Measurements from ENCODE around the gene BORA. TPM values are rescaled to one million over a fixed set of nuclear protein-coding genes. Genes with fewer than 3 reads are reported as not detected.
"Not testable (repeated sequence)": the region's sequence is repeated elsewhere in the genome, so short reads cannot be mapped to it uniquely, and the experiment has no call there.

The BORA gene
- polyA plus RNA-seq, 1 experiment, result 3.1 TPM

GRCh38 chr13:72760189-72760588, 32.5 kb downstream of the BORA start:
- ChIA-PET POLR2A (no interaction called here), CTCF (no interaction called here)
- no peak for DNase-seq (ENCODE audit: low read depth, low spot score)
- no peaks in the 10 kb centered on the region for H3K9me3 ChIP-seq (ENCODE audit: control insufficient read depth, insufficient read depth, low read length)
- no peaks in the 10 kb centered on the region for H3K27me3 ChIP-seq (ENCODE audit: control insufficient read depth, insufficient read depth, low read length)
- no peak overlapping the region for H3K4me3 ChIP-seq (ENCODE audit: low read depth, low read length)
- TF ChIP-seq, protein P1, sequence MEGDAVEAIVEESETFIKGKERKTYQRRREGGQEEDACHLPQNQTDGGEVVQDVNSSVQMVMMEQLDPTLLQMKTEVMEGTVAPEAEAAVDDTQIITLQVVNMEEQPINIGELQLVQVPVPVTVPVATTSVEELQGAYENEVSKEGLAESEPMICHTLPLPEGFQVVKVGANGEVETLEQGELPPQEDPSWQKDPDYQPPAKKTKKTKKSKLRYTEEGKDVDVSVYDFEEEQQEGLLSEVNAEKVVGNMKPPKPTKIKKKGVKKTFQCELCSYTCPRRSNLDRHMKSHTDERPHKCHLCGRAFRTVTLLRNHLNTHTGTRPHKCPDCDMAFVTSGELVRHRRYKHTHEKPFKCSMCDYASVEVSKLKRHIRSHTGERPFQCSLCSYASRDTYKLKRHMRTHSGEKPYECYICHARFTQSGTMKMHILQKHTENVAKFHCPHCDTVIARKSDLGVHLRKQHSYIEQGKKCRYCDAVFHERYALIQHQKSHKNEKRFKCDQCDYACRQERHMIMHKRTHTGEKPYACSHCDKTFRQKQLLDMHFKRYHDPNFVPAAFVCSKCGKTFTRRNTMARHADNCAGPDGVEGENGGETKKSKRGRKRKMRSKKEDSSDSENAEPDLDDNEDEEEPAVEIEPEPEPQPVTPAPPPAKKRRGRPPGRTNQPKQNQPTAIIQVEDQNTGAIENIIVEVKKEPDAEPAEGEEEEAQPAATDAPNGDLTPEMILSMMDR (IDR thresholded peaks at IDR 0.05; ENCODE audit: low read depth, low read length), result no peak
- no peak overlapping the region for H3K27ac ChIP-seq (ENCODE audit: low read depth, low read length)

GRCh38 chr13:72763411-72763810, 35.7 kb downstream of the BORA start:
- H3K27ac ChIP-seq (ENCODE audit: low read depth, low read length), result no peak overlapping the region
- no peak overlapping the region for H3K4me3 ChIP-seq (ENCODE audit: low read depth, low read length)
- TF ChIP-seq, protein P1 (IDR thresholded peaks at IDR 0.05; ENCODE audit: low read depth, low read length), result no peak
- H3K27me3 ChIP-seq (ENCODE audit: control insufficient read depth, insufficient read depth, low read length), result no peaks in the 10 kb centered on the region
- no peaks in the 10 kb centered on the region for H3K9me3 ChIP-seq (ENCODE audit: control insufficient read depth, insufficient read depth, low read length)
- ChIA-PET CTCF (no interaction called here), POLR2A (no interaction called here)
- DNase-seq (ENCODE audit: low read depth, low spot score), result no peak

- DNase-seq (ENCODE audit: low read depth, low spot score), result no peak
Observed at GRCh38 chr13:72774019-72774418, 46.3 kb downstream of the BORA start.

GRCh38 chr13:72781451-72782439, 54.0 kb downstream of the BORA start, which contains the start of the genes DIS3 and PIBF1:
Gene DIS3, minus strand, starts transcription at chr13:72781900. Its CDS starts 68 bp downstream, at chr13:72781832.
Gene PIBF1, plus strand, starts transcription at chr13:72782133. Its CDS starts 1,337 bp downstream, at chr13:72783470.
- POLR2A ChIA-PET, result interaction anchor here (1.0 kb wide), 1 partner anchor 11 kb away, joined by 4 read pairs; no protein-coding TSS in a partner anchor
- peak; percentile 96 for DNase-seq (ENCODE audit: low read depth, low spot score)
- no peaks in the 10 kb centered on the region for H3K9me3 ChIP-seq (ENCODE audit: control insufficient read depth, insufficient read depth, low read length)
- TF ChIP-seq, protein P1 (IDR thresholded peaks at IDR 0.05; ENCODE audit: low read depth, low read length), result peak; percentile 18; the same call in 1 of the 2 replicates
- CTCF ChIA-PET, result interaction anchor here (0.6 kb wide), 1 partner anchor 26 kb away, joined by 3 read pairs; no protein-coding TSS in a partner anchor
- peak within 1 kb of the TSS; percentile 97 for H3K4me3 ChIP-seq (ENCODE audit: low read depth, low read length)
- no peaks in the 10 kb centered on the region for H3K27me3 ChIP-seq (ENCODE audit: control insufficient read depth, insufficient read depth, low read length)
- H3K27ac ChIP-seq (ENCODE audit: low read depth, low read length), result peak within 1 kb of the TSS; percentile 70

More at GRCh38 chr13:72774019-72774418, 46.3 kb downstream of the BORA start:
- no peak overlapping the region for H3K27ac ChIP-seq (ENCODE audit: low read depth, low read length)
- no peak overlapping the region for H3K4me3 ChIP-seq (ENCODE audit: low read depth, low read length)
- POLR2A ChIA-PET, result no interaction called here
- CTCF ChIA-PET, result no interaction called here
- no peaks in the 10 kb centered on the region for H3K27me3 ChIP-seq (ENCODE audit: control insufficient read depth, insufficient read depth, low read length)
- TF ChIP-seq, protein P1 (IDR thresholded peaks at IDR 0.05; ENCODE audit: low read depth, low read length), result no peak
- no peaks in the 10 kb centered on the region for H3K9me3 ChIP-seq (ENCODE audit: control insufficient read depth, insufficient read depth, low read length)

GRCh38 chr13:72782717-72783116, 55.0 kb downstream of the BORA start:
- no peak for DNase-seq (ENCODE audit: low read depth, low spot score)
- Histone ChIP-seq H3K27me3 (ENCODE audit: control insufficient read depth, insufficient read depth, low read length) (no peaks in the 10 kb centered on the region), H3K27ac (ENCODE audit: low read depth, low read length) (no peak overlapping the region), H3K9me3 (ENCODE audit: control insufficient read depth, insufficient read depth, low read length) (no peaks in the 10 kb centered on the region), H3K4me3 (ENCODE audit: low read depth, low read length) (peak overlapping the region; percentile 97)
- TF ChIP-seq, protein P1 (IDR thresholded peaks at IDR 0.05; ENCODE audit: low read depth, low read length), result no peak
- POLR2A ChIA-PET, result no interaction called here
- CTCF ChIA-PET, result no interaction called here

DNA sequence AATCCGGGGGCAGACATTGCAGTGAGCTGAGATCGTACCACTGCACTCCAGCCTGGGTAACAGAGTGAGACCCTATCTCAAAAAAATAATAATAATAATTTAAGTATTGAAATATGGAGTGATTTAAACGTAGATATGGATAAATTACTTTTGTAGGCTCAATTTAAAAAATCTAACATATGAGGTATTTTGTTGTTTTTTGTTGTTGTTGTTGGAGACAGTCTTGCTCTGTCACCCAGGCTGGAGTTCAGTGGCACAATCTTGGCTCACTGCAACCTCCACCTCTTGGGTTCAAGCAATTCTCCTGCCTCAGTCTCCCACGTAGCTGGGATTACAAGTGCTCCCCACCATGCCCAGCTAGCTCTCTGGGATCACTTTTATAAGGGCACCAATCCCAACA, 57.0 kb downstream of the BORA start:
- DNase-seq (ENCODE audit: low read depth, low spot score); CTCF ChIA-PET; H3K9me3 ChIP-seq (ENCODE audit: control insufficient read depth, insufficient read depth, low read length); H3K4me3 ChIP-seq (ENCODE audit: low read depth, low read length); H3K27me3 ChIP-seq (ENCODE audit: control insufficient read depth, insufficient read depth, low read length); POLR2A ChIA-PET; H3K27ac ChIP-seq (ENCODE audit: low read depth, low read length): not testable (repeated sequence)
